Fibroblast of pulmonary artery (primary cell): ENCODE measurements around the gene HSPG2.
A peak's percentile ranks its signal among the peaks of the same experiment; 100 is the strongest.

Experiments used
- DNase-seq: peaks from one replicate; pipeline ENCODE4 v3.0.0-alpha.2; 2010; ENCODE audit warnings: low read depth
- H3K4me3 ChIP-seq: replicated peaks from 2 replicates; pipeline ENCODE4 v1.5.1; 2011; ENCODE audit warnings: low read depth, mild to moderate bottlenecking, control low read depth, low read length, moderate library complexity
- TF ChIP-seq, protein P1 (sequence below): IDR thresholded peaks from 2 replicates; pipeline ENCODE4 v1.5.1; 2011; ENCODE audit warnings: mild to moderate bottlenecking, control low read depth, low read length, inconsistent platforms; ENCODE audit errors: missing control alignments

Gene HSPG2

DNA sequence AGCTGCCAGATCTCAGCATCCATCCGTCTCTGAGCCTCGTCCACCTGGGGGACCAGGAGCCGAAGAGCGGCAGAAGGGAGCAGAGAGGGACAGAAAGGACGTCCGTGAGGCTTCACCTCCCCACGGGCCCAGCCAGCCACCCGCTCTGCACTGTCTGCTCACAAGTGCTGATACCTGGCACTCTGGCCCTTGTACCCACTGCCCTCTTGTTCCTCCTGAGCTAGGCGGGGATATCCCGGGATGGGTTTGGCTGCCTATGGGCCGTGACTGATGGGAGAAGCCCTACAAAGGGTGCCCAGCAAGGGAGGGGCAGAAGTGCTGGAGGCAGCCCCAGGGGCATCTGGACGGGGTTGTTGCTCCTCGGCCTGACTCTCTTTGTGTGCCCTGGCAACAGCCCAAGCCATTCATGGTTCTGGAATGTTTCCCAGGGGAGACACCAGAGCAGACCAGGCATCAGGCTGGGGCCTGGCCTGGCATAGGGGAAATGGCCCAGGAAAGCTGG is 67.4 kb downstream of the HSPG2 start:
- TF ChIP-seq, protein P1, sequence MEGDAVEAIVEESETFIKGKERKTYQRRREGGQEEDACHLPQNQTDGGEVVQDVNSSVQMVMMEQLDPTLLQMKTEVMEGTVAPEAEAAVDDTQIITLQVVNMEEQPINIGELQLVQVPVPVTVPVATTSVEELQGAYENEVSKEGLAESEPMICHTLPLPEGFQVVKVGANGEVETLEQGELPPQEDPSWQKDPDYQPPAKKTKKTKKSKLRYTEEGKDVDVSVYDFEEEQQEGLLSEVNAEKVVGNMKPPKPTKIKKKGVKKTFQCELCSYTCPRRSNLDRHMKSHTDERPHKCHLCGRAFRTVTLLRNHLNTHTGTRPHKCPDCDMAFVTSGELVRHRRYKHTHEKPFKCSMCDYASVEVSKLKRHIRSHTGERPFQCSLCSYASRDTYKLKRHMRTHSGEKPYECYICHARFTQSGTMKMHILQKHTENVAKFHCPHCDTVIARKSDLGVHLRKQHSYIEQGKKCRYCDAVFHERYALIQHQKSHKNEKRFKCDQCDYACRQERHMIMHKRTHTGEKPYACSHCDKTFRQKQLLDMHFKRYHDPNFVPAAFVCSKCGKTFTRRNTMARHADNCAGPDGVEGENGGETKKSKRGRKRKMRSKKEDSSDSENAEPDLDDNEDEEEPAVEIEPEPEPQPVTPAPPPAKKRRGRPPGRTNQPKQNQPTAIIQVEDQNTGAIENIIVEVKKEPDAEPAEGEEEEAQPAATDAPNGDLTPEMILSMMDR: no peak
- H3K4me3 ChIP-seq: no peak overlapping the region
- DNase-seq: peak; percentile 90

DNA sequence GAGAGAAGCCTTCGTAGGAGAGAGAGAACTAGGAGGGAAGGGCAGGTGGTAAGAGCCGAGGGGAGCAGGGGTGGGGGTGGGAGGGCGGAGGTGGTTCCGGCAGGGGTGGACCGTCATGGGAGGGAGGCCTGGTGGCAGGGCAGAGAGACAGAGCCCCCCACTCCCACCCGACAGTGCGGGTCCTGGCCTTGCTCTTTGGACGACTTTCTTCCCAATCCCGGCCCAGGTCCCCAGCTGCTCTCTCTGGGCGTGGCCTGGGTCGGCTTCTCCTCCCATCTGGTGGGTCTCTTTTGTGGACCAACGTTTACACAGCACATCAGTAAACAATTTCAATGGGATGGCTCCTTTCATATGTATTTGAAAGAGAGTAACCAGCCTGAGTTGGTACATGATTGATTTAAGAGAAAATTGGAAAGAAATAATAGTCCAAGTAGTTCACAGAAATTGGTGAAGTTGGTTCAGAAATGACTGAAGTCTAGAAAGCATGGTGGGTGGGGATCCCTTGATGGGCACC is 68.1 kb downstream of the HSPG2 start:
- no peak overlapping the region for H3K4me3 ChIP-seq
- TF ChIP-seq, protein P1: no peak
- DNase-seq: no peak

DNA sequence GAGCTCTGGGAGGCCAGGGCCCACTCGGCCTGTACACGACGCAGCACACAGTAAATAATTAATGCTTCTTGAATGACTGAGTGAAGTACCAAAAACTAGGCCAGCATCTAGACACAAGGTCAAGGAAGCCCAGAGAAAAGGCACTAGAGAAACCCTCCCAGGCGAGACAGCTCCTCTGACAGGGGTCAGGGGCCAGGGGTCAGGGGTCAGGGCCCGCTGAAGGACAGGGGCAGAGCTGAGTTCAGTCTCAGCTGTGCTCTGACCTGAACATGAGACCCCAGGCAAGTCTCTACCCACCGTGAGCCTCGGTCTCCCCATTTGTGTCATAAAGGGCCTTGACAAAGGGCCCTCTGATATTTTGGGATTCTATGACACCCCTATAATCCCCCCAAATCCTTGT is 68.6 kb downstream of the HSPG2 start:
- DNase-seq: no peak
- TF ChIP-seq, protein P1: no peak

DNA sequence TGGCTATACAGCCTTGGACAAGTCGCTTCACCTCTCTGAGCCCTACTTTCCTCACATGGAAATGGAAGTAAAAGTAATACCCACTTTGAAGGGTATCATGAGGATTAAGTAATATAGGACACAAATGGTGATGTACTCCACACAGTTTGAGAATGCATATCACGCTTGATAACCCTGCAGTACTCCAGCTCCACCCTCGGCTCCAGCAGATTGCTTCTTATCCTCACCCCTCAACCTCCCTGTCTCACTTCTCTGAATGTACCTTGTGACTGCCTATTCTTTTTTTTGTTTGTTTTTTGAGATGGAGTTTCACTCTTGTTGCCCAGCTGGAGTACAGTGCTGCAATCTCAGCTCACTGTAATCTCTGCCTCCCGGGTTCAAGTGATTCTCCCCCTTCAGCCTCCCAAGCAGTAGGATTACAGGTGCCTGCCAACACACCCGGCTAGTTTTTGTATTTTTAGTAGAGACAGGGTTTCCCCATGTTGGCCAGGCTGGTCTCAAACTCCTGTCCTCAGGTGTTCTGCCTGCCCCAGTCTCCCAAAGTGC is 69.6 kb downstream of the HSPG2 start:
- DNase-seq: no peak
- TF ChIP-seq, protein P1: no peak
- H3K4me3 ChIP-seq: no peak overlapping the region

More for the DNA sequence above, 68.6 kb downstream of the HSPG2 start:
- no peak overlapping the region for H3K4me3 ChIP-seq

DNA sequence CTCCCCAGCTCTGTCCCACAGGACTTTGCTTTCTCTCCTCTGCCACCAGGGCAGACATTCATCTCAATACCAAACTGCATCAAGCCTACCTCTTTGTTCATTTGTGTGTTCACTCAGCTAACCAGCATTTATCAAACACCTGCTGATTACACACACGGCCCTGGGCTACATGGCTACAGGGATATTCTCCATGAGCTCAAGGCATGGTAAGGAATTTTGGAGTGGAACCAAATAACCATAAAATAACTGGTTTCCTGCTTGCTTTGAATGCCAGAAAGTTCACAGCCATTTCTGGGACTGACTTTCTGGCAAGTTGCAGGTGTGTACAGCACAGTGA is 70.4 kb downstream of the HSPG2 start:
- DNase-seq: no peak
- no peak overlapping the region for H3K4me3 ChIP-seq
- TF ChIP-seq, protein P1: no peak

DNA sequence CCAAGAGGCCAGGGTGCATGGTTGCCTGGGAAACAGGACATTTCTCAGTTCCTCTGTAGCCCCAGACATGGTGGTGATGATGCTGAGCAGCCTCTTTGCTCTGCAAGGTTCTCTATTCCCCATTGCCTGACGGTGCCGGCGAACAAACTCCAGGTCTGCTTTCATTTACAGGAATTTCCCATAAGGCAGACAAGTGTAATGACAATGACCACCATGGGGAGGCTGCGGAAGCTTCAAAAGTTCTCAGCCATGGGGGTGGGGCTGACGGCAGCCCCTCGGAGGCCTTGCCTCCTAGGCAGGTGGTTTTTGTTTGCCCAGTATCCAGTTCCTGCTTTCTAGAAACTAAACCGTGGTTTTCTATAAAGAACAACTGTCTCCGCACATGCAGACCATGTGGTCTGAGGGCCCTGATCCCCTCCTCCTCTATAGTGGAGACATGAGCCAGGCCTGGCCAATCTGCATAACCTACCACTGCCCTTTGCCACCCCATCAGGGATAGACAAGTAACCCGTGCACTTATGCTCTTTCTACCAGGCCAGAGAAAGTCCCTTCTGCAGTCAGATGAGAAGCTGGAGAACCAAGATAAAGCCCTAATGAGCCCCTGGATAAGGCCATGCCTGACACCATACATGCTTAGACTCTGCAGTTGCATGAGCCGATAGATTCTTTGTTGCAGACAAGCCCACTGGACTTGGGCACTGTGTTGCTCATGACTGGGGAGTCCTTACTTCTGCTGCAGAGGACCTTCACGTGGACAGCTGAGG is 71.0 kb downstream of the HSPG2 start:
- H3K4me3 ChIP-seq: no peak overlapping the region
- DNase-seq: no peak
- TF ChIP-seq, protein P1: no peak
